Measurements from ENCODE around the gene OLA1.

The OLA1 gene

GRCh38 chr2:174193737-174194136, 54.6 kb downstream of the OLA1 start:
- TF ChIP-seq EZH2phosphoT487 (IDR thresholded peaks at IDR 0.05; ENCODE audit: borderline replicate concordance, low read length) (no peak), CTCF (IDR thresholded peaks at IDR 0.05; ENCODE audit: low read depth, low read length, poor library complexity, severe bottlenecking) (no peak)
- H3F3A ChIP-seq (ENCODE audit: control insufficient read depth, insufficient read depth): no peaks in the 10 kb centered on the region
- no peaks in the 10 kb centered on the region for H3K4me1 ChIP-seq (ENCODE audit: control insufficient read depth, low read length)
- no peak overlapping the region for H3K27ac ChIP-seq (ENCODE audit: low read depth, low read length)
- H3K9me2 ChIP-seq (replicated peaks; ENCODE audit: control insufficient read depth, low read length): no peaks in the 10 kb centered on the region
- peaks cover 54% of the 10 kb centered on the region for H3K79me2 ChIP-seq (ENCODE audit: control insufficient read depth, low read length)
- no peaks in the 10 kb centered on the region for H3K9me3 ChIP-seq (ENCODE audit: control insufficient read depth, insufficient read depth, low read length)
- H3K4me2 ChIP-seq (ENCODE audit: low read length): no peak overlapping the region
- H3K4me3 ChIP-seq (ENCODE audit: low read length): no peak overlapping the region
- H3K27me3 ChIP-seq (ENCODE audit: control insufficient read depth, low read length): no peaks in the 10 kb centered on the region
- H4K20me1 ChIP-seq (ENCODE audit: control insufficient read depth, insufficient read depth, low read depth, low read length): no peaks in the 10 kb centered on the region
- peaks cover 3% of the 10 kb centered on the region; the same call in 1 of the 2 replicates for H3K36me3 ChIP-seq (ENCODE audit: control insufficient read depth, low read length)

- no peaks in the 10 kb centered on the region for H3F3A ChIP-seq (ENCODE audit: control insufficient read depth, insufficient read depth)
- no peaks in the 10 kb centered on the region for H3K4me1 ChIP-seq (ENCODE audit: control insufficient read depth, low read length)
- H3K4me2 ChIP-seq (ENCODE audit: low read length): no peak overlapping the region
- H4K20me1 ChIP-seq (ENCODE audit: control insufficient read depth, insufficient read depth, low read depth, low read length): no peaks in the 10 kb centered on the region
- peaks cover 6% of the 10 kb centered on the region for H3K36me3 ChIP-seq (ENCODE audit: control insufficient read depth, low read length)
- peaks cover 51% of the 10 kb centered on the region for H3K79me2 ChIP-seq (ENCODE audit: control insufficient read depth, low read length)
- H3K27me3 ChIP-seq (ENCODE audit: control insufficient read depth, low read length): no peaks in the 10 kb centered on the region
- no peaks in the 10 kb centered on the region for H3K9me3 ChIP-seq (ENCODE audit: control insufficient read depth, insufficient read depth, low read length)
- H3K27ac ChIP-seq (ENCODE audit: low read depth, low read length): no peak overlapping the region
- TF ChIP-seq EZH2phosphoT487 (IDR thresholded peaks at IDR 0.05; ENCODE audit: borderline replicate concordance, low read length) (no peak), CTCF (IDR thresholded peaks at IDR 0.05; ENCODE audit: low read depth, low read length, poor library complexity, severe bottlenecking) (no peak)
- no peaks in the 10 kb centered on the region for H3K9me2 ChIP-seq (replicated peaks; ENCODE audit: control insufficient read depth, low read length)
- no peak overlapping the region for H3K4me3 ChIP-seq (ENCODE audit: low read length)
These were observed 55.7 kb downstream of the OLA1 start for GRCh38 chr2:174192664-174193063.

- H3K9me2 ChIP-seq (replicated peaks; ENCODE audit: control insufficient read depth, low read length): no peaks in the 10 kb centered on the region
- H3K4me3 ChIP-seq (ENCODE audit: low read length): no peak overlapping the region
- H3F3A ChIP-seq (ENCODE audit: control insufficient read depth, insufficient read depth): no peaks in the 10 kb centered on the region
- no peaks in the 10 kb centered on the region for H3K4me1 ChIP-seq (ENCODE audit: control insufficient read depth, low read length)
- H3K9me3 ChIP-seq (ENCODE audit: control insufficient read depth, insufficient read depth, low read length): no peaks in the 10 kb centered on the region
- TF ChIP-seq CTCF (IDR thresholded peaks at IDR 0.05; ENCODE audit: low read depth, low read length, poor library complexity, severe bottlenecking) (no peak), EZH2phosphoT487 (IDR thresholded peaks at IDR 0.05; ENCODE audit: borderline replicate concordance, low read length) (no peak)
- H3K4me2 ChIP-seq (ENCODE audit: low read length): no peak overlapping the region
- H3K27me3 ChIP-seq (ENCODE audit: control insufficient read depth, low read length): no peaks in the 10 kb centered on the region
- peaks cover 4% of the 10 kb centered on the region for H3K36me3 ChIP-seq (ENCODE audit: control insufficient read depth, low read length)
- peaks cover 55% of the 10 kb centered on the region for H3K79me2 ChIP-seq (ENCODE audit: control insufficient read depth, low read length)
- H4K20me1 ChIP-seq (ENCODE audit: control insufficient read depth, insufficient read depth, low read depth, low read length): no peaks in the 10 kb centered on the region
- H3K27ac ChIP-seq (ENCODE audit: low read depth, low read length): no peak overlapping the region
These were observed 56.8 kb downstream of the OLA1 start for GRCh38 chr2:174191342-174192074.
